ENCODE data around the gene NBEA.

The NBEA gene

GRCh38 chr13:35687336-35687735 lies 745.3 kb downstream of the NBEA start:
- TF ChIP-seq TAF1 (IDR thresholded peaks at IDR 0.05; ENCODE audit: low read depth) (no peak), ZBTB7A (IDR thresholded peaks at IDR 0.05; ENCODE audit: low read depth) (no peak), REST (IDR thresholded peaks at IDR 0.05; ENCODE audit: low read depth) (no peak), FOXM1 (IDR thresholded peaks at IDR 0.05; ENCODE audit: borderline replicate concordance, low read depth) (no peak), TCF12 (IDR thresholded peaks at IDR 0.05; ENCODE audit: low read depth) (no peak), EP300 (IDR thresholded peaks at IDR 0.05; ENCODE audit: borderline replicate concordance) (no peak), RAD21 (IDR thresholded peaks at IDR 0.05; ENCODE audit: low read depth) (no peak), YY1 (IDR thresholded peaks at IDR 0.05; ENCODE audit: low read depth) (no peak), MAX (IDR thresholded peaks at IDR 0.05) (no peak), EGR1 (IDR thresholded peaks at IDR 0.05) (no peak), CREB1 (IDR thresholded peaks at IDR 0.05; ENCODE audit: low read depth) (no peak), CEBPB (IDR thresholded peaks at IDR 0.05) (no peak), NFIC (IDR thresholded peaks at IDR 0.05) (no peak), USF1 (IDR thresholded peaks at IDR 0.05) (no peak), TEAD4 (IDR thresholded peaks at IDR 0.05) (no peak)

- TF ChIP-seq CREB1 (IDR thresholded peaks at IDR 0.05; ENCODE audit: low read depth) (no peak), YY1 (IDR thresholded peaks at IDR 0.05; ENCODE audit: low read depth) (no peak), TAF1 (IDR thresholded peaks at IDR 0.05; ENCODE audit: low read depth) (no peak), NFIC (IDR thresholded peaks at IDR 0.05) (no peak), REST (IDR thresholded peaks at IDR 0.05; ENCODE audit: low read depth) (no peak), FOXM1 (IDR thresholded peaks at IDR 0.05; ENCODE audit: borderline replicate concordance, low read depth) (no peak), TEAD4 (IDR thresholded peaks at IDR 0.05) (no peak), CEBPB (IDR thresholded peaks at IDR 0.05) (no peak), EGR1 (IDR thresholded peaks at IDR 0.05) (no peak)
Observed at GRCh38 chr13:35690581-35691207, 748.6 kb downstream of the NBEA start.

- TF ChIP-seq EGR1 (IDR thresholded peaks at IDR 0.05) (no peak), USF1 (IDR thresholded peaks at IDR 0.05) (no peak), MAX (IDR thresholded peaks at IDR 0.05) (no peak), ZBTB7A (IDR thresholded peaks at IDR 0.05; ENCODE audit: low read depth) (no peak), FOXM1 (IDR thresholded peaks at IDR 0.05; ENCODE audit: borderline replicate concordance, low read depth) (no peak), REST (IDR thresholded peaks at IDR 0.05; ENCODE audit: low read depth) (no peak), TEAD4 (IDR thresholded peaks at IDR 0.05) (no peak), EP300 (IDR thresholded peaks at IDR 0.05; ENCODE audit: borderline replicate concordance) (no peak), NFIC (IDR thresholded peaks at IDR 0.05) (no peak), TCF12 (IDR thresholded peaks at IDR 0.05; ENCODE audit: low read depth) (no peak), CEBPB (IDR thresholded peaks at IDR 0.05) (no peak)
Observed at GRCh38 chr13:35693134-35693784, 751.2 kb downstream of the NBEA start.

- TF ChIP-seq REST (IDR thresholded peaks at IDR 0.05; ENCODE audit: low read depth) (no peak), RAD21 (IDR thresholded peaks at IDR 0.05; ENCODE audit: low read depth) (no peak), ZBTB7A (IDR thresholded peaks at IDR 0.05; ENCODE audit: low read depth) (no peak), NFIC (IDR thresholded peaks at IDR 0.05) (no peak), YY1 (IDR thresholded peaks at IDR 0.05; ENCODE audit: low read depth) (no peak), CEBPB (IDR thresholded peaks at IDR 0.05) (no peak), TEAD4 (IDR thresholded peaks at IDR 0.05) (no peak), EP300 (IDR thresholded peaks at IDR 0.05; ENCODE audit: borderline replicate concordance) (no peak), MAX (IDR thresholded peaks at IDR 0.05) (no peak), CREB1 (IDR thresholded peaks at IDR 0.05; ENCODE audit: low read depth) (no peak), TCF12 (IDR thresholded peaks at IDR 0.05; ENCODE audit: low read depth) (no peak), USF1 (IDR thresholded peaks at IDR 0.05) (no peak)
Observed at GRCh38 chr13:35694031-35694430, 752.0 kb downstream of the NBEA start.

All from Ishikawa (cell line).